OCI-LY1 (cell line): ENCODE data around the gene SMYD3.

ENCODE experiments used
- H2AFZ ChIP-seq: fragments of 200-600 bp; sonication (generic), shearing (Covaris generic); 2 replicates; pipeline ENCODE4 v1.6.0; 2014; ENCODE audit warnings: antibody characterized with exemption, mild to moderate bottlenecking, low read length
- H3F3A ChIP-seq: fragments of 200-600 bp; sonication (generic), shearing (Covaris generic); 2 replicates; pipeline ENCODE4 v1.6.0; 2014; ENCODE audit warnings: mild to moderate bottlenecking, antibody characterized with exemption, low read length, moderate library complexity; ENCODE audit not compliant: insufficient read depth
- H3K27ac ChIP-seq: fragments of 200-600 bp; sonication (generic); 2 replicates; pipeline ENCODE4 v1.5.1; 2014; ENCODE audit warnings: low read length, mixed run types, mild to moderate bottlenecking, low read depth; ENCODE audit not compliant: poor library complexity, severe bottlenecking
- H3K27me3 ChIP-seq: fragments of 200-600 bp; sonication (generic); 2 replicates; pipeline ENCODE4 v1.6.0; 2014; ENCODE audit warnings: antibody characterized with exemption, mild to moderate bottlenecking, low read length, moderate library complexity; ENCODE audit not compliant: insufficient read depth
- H3K36me3 ChIP-seq: fragments of 200-600 bp; sonication (generic); 2 replicates; pipeline ENCODE4 v1.6.1; 2014; ENCODE audit warnings: mild to moderate bottlenecking, antibody characterized with exemption, low read length, moderate library complexity, mixed read lengths; ENCODE audit not compliant: insufficient read depth
- H3K4me1 ChIP-seq: fragments of 200-600 bp; sonication (generic); 2 replicates; pipeline ENCODE4 v1.5.1; 2014; ENCODE audit warnings: mild to moderate bottlenecking, low read length, moderate library complexity; ENCODE audit not compliant: insufficient read depth, severe bottlenecking
- H3K4me2 ChIP-seq: fragments of 200-600 bp; sonication (generic), shearing (Covaris generic); 2 replicates; pipeline ENCODE4 v1.6.1; 2014; ENCODE audit warnings: low read length
- H3K4me3 ChIP-seq: fragments of 200-600 bp; sonication (generic); 2 replicates; pipeline ENCODE4 v1.5.1; 2014; ENCODE audit warnings: low read length, low read depth, mild to moderate bottlenecking, mixed read lengths; ENCODE audit not compliant: poor library complexity, severe bottlenecking
- H3K79me2 ChIP-seq: fragments of 200-600 bp; shearing (Covaris generic); 2 replicates; pipeline ENCODE4 v1.6.1; 2016; ENCODE audit warnings: mixed run types, low read length, mixed read lengths; ENCODE audit not compliant: insufficient read depth
- H3K9ac ChIP-seq: fragments of 200-600 bp; sonication (generic), shearing (Covaris generic); 2 replicates; pipeline ENCODE4 v1.6.1; 2014; ENCODE audit warnings: mild to moderate bottlenecking, low read length, mixed read lengths
- H3K9me2 ChIP-seq: fragments of 200-600 bp; sonication (generic), shearing (Covaris generic); 2 replicates; pipeline ENCODE4 v1.6.1; 2014; ENCODE audit warnings: low read depth, mild to moderate bottlenecking, low read length, mixed read lengths
- H3K9me3 ChIP-seq: fragments of 200-600 bp; shearing (Covaris generic); 2 replicates; pipeline ENCODE4 v1.6.1; 2014; ENCODE audit warnings: low read length, mixed read lengths
- H4K20me1 ChIP-seq: fragments of 200-600 bp; sonication (generic), shearing (Covaris generic); 2 replicates; pipeline ENCODE4 v1.6.0; 2016; ENCODE audit warnings: mild to moderate bottlenecking, low read length; ENCODE audit not compliant: insufficient read depth
- CTCF ChIP-seq: fragments of 200-600 bp; sonication (generic), shearing (Covaris generic); IDR thresholded peaks from 2 replicates; pipeline ENCODE4 v1.5.1; 2017; ENCODE audit warnings: mild to moderate bottlenecking, antibody characterized with exemption, low read length, moderate library complexity, mixed read lengths
- EZH2 ChIP-seq: fragments of 200-600 bp; sonication (generic), shearing (Covaris generic); IDR thresholded peaks from 2 replicates; pipeline ENCODE4 v1.8.0; 2017; ENCODE audit warnings: borderline replicate concordance, mixed run types, mild to moderate bottlenecking, antibody characterized with exemption, low read length, moderate library complexity, mixed read lengths

The SMYD3 gene

GRCh38 chr1:245965398-245965797, 541.7 kb downstream of the SMYD3 start:
- Histone ChIP-seq H2AFZ (no peak overlapping the region), H3K36me3 (no peaks in the 10 kb centered on the region), H3K27ac (no peak overlapping the region), H3K4me2 (no peak overlapping the region), H3K79me2 (no peaks in the 10 kb centered on the region), H3K9me3 (no peaks in the 10 kb centered on the region), H3K4me1 (no peaks in the 10 kb centered on the region), H4K20me1 (no peaks in the 10 kb centered on the region), H3F3A (no peaks in the 10 kb centered on the region), H3K4me3 (no peak overlapping the region), H3K9ac (no peak overlapping the region), H3K27me3 (no peaks in the 10 kb centered on the region), H3K9me2 (no peaks in the 10 kb centered on the region)
- no peak for TF ChIP-seq CTCF
- TF ChIP-seq EZH2: no peak

DNA sequence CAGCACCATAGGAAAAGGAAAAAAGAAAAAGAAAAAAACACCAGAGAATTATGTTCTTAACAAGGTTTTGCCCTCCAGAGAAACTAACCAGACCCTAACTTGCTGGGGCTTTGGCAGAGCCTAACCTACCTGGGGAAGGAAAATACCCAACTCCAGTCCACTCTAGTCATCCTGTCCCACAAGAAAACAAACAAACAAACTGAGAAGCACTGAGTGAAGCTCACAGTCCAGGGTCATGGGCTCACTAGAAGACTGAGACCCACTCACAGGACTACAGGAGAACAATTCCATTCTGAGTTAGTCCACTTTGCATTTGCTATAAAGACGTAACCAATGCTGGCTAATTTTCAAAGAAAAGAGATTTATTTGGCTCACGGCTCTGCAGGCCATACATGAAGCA, 543.4 kb downstream of the SMYD3 start:
- H3K79me2 ChIP-seq: no peaks in the 10 kb centered on the region
- H3K9ac ChIP-seq: no peak overlapping the region
- H3K27me3 ChIP-seq: no peaks in the 10 kb centered on the region
- H3K9me3 ChIP-seq: no peaks in the 10 kb centered on the region
- H3K4me3 ChIP-seq: no peak overlapping the region
- H4K20me1 ChIP-seq: no peaks in the 10 kb centered on the region
- TF ChIP-seq EZH2 (no peak), CTCF (no peak)
- no peaks in the 10 kb centered on the region for H3K9me2 ChIP-seq
- no peaks in the 10 kb centered on the region for H3K36me3 ChIP-seq
- H3K27ac ChIP-seq: no peak overlapping the region
- no peaks in the 10 kb centered on the region for H3K4me1 ChIP-seq
- H3K4me2 ChIP-seq: no peak overlapping the region
- H3F3A ChIP-seq: no peaks in the 10 kb centered on the region
- no peak overlapping the region for H2AFZ ChIP-seq

DNA sequence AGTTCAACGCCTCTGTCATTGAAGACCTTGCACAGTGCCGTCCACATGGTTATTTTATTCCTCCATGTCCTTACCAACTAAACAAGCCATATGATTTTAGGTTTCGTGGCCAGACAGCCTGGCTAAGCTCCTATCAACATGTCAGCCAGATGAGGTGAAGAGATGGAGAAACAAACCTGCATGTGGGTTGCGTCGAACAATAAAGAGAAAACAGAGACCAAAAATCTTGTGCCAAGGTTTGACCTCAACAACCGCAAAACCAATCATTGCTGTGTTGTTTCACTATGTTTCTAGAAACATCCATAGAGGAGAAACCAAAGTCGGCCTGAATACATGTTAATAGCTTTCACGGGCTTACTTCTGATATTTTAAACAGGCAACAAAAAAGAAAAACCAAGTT, 544.6 kb downstream of the SMYD3 start:
- Histone ChIP-seq H3K9ac (no peak overlapping the region), H3K79me2 (no peaks in the 10 kb centered on the region), H2AFZ (no peak overlapping the region), H3K9me3 (no peaks in the 10 kb centered on the region), H3F3A (no peaks in the 10 kb centered on the region), H3K27me3 (no peaks in the 10 kb centered on the region), H4K20me1 (no peaks in the 10 kb centered on the region), H3K4me2 (no peak overlapping the region), H3K36me3 (no peaks in the 10 kb centered on the region), H3K4me1 (peaks cover under 1% of the 10 kb centered on the region), H3K9me2 (no peaks in the 10 kb centered on the region), H3K27ac (no peak overlapping the region), H3K4me3 (no peak overlapping the region)
- no peak for TF ChIP-seq CTCF
- no peak for TF ChIP-seq EZH2
